Measurements from ENCODE around the gene NAA80. TPM values are rescaled to one million over a fixed set of nuclear protein-coding genes. Genes with fewer than 3 reads are reported as not detected.

The NAA80 gene, protein sequence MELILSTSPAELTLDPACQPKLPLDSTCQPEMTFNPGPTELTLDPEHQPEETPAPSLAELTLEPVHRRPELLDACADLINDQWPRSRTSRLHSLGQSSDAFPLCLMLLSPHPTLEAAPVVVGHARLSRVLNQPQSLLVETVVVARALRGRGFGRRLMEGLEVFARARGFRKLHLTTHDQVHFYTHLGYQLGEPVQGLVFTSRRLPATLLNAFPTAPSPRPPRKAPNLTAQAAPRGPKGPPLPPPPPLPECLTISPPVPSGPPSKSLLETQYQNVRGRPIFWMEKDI
- 5.1 to 7.9 TPM (median 7.0 TPM) in 5 replicates for total RNA-seq (2022; extraction: Qiagen RNA extraction)

DNA sequence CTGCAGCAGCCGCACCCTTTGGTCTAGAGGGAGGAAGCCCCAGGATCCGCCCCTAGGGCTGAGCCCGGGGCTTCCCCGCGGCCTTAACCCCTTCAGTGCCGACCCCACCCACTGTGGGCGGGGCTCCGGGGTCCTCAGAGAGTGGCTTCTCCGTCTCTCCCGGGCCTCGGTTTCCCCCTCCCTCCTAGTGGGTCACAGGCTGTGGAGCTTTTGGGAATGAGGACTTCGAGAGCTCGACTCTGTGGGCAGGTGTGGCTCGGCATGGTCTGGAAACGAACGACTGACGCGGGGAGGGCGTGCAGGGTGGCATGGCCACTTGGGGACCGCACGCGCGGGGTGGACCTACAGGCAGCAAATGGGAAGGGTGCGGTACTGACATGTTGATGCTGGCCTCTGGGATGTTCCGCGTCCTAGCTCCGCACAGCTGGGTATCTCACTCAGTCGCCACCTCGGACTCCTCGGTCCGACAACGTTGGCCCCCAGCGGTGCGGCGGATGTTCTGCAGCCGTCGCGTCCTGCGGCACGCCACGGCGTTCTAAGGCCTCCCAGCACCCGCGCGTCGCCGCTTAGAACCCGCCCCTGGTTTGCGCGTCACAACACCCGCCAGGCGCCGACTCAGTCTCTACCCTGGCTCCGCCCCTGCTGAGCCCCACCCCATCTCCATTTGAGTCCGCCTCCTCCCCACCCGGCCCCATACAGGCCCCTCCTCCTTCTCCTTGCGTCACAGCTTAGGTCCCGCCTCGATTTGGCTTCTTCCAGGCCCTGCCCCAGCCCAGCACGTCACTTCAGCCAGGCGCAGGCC is at the start of gene NAA80, which contains the start of gene HYAL3:
TSS of gene NAA80 (minus strand) at position 570 of the 802 bp plus-strand sequence. CDS start 1,942 bp downstream, outside the sequence.
TSS of gene HYAL3 (minus strand) at position 570 of the 802 bp plus-strand sequence. CDS start 3,803 bp downstream, outside the sequence.

DNA sequence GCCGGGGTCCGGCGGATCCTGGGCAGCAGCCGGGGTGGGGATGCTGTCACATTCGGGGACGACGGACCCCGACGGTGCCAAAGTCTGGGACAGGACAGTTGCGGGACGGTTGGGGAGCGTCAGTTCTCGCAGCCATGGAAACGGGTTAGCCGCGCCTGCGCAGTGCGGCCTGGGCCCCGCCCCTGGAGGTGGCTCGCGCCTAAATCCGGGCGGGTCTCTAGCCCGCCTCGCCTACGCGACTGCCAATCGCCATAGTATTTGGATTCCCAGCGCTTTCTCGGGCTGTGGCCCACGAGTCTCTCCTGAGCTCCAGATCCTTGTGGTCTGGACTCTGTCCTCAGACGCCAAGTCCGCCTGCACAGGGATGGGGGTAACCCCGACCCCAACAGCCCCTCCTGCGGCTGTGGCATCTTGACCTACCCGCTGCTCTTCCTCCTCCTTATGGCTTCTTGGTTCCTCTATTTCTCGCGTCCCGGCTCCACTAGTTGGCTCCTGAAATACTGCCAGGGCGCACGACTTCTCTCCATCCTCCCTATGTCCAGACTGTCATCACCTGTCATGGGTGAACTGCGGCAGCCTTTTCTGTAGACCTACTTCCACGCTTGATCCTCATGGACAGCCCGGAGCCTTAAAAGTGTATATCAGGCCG is 46.5 kb upstream of the NAA80 start, which contains the start of gene ZMYND10:
TSS of gene ZMYND10 (minus strand) at position 147 of the 649 bp plus-strand sequence. CDS start 153 bp downstream, outside the sequence.

DNA sequence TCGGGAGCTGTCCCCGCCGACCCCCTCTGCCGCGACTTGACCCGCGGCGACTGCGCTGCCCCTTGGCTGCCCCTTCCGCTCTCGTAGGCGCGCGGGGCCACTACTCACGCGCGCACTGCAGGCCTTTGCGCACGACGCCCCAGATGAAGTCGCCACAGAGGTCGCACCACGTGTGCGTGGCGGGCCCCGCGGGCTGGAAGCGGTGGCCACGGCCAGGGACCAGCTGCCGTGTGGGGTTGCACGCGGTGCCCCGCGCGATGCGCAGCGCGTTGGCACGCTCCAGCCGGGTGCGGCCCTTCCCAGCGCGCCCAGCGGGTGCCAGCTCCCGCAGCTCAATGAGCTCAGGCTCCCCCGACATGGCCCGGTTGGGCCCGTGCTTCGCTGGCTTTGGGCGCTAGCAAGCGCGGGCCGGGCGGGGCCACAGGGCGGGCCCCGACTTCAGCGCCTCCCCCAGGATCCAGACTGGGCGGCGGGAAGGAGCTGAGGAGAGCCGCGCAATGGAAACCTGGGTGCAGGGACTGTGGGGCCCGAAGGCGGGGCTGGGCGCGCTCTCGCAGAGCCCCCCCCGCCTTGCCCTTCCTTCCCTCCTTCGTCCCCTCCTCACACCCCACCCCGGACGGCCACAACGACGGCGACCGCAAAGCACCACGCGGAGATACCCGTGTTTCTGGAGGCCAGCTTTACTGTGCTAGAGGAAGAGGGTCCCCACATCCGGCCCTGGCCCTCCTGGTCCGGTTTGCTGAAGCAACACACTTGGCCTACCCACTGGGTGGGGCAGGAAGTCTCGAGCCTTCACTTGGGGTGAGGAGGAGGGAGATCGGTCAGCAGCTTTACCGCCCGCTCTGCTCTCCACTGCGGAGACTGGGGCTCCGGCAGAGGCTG is 41.5 kb upstream of the NAA80 start, which contains the start of gene RASSF1:
TSS of gene RASSF1 (minus strand) at position 389 of the 882 bp plus-strand sequence. CDS start at position 358, 31 bp downstream.

DNA sequence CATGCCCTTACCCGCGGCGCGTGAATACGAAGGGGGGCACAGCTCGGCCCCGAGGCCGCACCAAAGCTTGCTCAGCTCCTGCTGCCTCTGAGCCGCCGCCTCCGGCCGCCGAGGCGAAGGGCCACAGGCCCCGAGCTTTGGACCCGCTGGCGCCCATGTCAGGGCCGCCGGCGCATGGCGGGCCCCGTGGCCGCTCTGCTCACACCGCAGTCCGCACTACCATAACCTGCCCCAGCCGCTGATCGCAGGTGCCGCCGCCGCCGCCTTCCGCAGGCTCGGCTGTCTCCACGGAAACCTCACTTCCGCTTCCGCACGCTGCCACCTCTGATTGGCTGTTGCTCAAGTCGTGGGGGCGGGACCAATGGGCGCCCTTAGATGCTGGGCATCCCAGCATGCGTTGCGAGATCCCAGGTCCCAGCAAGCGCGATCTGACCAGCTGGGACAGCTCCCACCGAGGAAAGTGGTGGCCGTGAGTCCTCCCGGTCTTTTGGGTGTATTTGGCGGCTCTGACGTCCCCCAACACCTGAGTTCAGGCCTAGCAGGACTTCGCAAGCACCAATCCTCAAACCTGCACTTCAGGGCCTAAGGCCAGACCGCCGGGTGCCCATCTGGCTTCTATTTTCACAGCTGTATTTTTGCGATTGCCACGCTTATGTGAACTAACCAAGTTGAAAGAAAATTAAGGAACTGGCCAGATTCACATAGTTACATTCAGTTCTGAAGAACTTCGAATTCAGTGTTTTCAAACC is 28.9 kb upstream of the NAA80 start, which contains the start of gene TUSC2:
TSS of gene TUSC2 (minus strand) at position 281 of the 749 bp plus-strand sequence. CDS start at position 157, 124 bp downstream.

DNA sequence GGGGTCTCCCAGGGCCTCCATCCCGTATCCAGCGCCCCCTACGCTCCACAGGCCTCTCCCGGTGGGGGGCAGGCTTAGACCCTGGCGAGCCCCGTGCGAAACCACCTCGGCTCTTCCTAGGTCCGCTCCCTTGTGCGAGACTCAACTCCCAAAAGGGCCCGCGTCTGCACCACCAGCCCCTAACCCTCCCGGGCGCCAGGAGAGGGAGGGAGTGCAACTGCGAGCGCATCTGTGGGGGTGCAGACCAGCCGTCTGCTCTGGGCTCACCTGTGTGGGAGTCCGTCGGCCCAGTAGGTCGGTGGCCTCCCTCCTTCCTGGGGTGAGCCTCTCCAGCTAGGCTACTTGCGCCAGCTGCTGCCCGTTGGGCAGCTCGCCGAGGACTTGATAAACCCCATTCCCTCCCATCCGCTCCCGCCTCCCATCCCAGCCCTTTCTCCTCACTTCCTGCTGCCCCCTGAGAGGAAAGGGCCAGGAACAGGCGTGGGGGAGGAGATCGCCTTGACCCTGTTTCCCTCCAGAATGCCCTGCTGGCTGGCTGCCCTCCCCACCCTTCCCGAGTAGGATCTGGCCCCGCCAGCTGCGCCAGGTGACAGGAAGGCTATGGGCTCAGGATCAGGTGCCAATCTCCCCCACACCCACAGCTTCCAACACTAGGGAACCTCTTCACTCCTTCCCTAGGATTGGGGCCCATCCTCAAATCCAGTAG is 23.3 kb upstream of the NAA80 start, which contains the start of gene HYAL2:
TSS of gene HYAL2 (minus strand) at position 360 of the 706 bp plus-strand sequence. CDS start 2,256 bp downstream, outside the sequence.

DNA sequence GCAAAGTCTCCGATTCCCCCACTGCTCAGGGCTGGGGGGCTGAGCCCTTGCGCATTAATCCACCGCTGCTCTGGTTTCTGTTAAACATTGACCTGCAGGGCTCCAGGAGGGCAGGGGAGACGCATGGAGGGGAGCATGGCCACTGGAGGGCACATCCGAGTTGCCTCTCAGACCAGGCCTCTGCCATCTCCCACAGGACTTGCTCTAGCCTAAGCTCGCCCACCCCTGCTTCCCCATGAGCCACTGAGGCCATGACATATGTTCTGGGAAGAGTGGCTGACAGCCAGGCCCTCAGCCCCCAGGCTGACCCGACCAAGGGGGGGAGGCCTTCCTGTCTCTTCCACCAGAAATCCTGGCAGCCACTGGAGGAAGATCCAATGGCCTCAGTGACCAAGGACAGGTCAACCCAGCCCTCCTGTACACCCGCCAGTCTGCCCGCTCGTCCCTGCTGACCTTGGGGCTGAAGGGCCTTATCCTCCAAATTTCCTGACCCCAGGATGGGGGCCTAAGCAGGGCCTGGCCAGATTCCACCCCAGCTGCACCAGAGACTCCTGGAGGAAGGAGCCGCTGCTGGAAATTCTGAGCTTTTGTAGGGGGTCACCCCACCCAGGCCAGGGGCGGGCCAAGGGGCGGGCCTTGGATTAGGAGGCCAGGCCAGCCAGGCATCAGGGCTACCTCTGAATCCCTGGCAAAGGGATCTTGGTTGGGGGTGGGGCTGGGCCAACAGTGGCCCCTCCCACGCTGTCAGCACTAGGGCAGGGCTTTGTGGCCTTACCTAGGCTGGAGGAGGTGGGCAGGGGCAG is 4.0 kb upstream of the NAA80 start, which contains the start of gene HYAL1:
TSS of gene HYAL1 (minus strand) at position 562 of the 803 bp plus-strand sequence. CDS start 618 bp downstream, outside the sequence.

DNA sequence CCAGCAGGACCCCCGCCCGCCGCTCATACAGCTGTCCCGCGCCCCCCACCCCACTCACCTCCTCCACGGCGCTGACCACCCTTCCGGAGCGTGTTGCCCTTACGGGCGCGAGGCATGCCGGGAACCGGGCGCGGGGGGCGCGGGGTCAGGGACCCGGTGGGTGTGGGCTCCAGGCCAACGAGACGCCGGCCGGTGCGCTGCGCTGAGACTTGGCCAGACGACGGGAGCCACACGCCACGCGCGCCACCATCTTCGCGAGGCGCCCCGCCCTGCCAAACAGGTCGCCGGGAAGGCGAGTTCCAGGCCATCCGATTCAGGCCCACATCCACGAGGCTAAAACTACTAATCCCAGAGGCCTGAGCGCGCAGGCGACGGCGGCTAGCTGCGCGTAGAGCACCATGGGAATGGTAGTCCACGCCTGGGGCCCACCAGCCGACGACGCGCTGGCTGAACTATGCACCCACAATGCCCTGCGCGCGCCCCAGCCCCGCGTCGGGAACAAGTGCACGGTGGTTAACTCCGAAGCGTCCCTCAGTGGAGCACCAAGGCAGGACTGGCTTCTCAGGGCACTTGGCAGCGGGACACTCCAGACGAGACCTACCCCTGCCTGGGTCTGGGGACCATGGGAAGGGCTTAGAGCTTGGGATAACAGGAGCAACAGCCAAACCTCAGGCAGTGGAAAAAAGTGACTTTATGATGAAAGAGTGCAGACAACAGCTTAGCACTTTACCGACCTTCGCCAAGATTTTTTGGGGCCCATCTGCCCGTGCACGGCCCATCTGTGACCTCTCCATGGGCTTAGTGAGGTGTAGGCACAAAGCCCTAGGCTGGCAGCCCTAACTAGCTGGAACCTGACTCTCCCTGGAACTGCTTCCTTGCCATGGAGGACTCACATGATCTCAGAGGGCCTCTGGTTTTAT is 6.8 kb downstream of the NAA80 start, which contains the start of gene IFRD2:
TSS of gene IFRD2 (minus strand) at position 271 of the 920 bp plus-strand sequence. CDS start at position 116, 155 bp downstream.

DNA sequence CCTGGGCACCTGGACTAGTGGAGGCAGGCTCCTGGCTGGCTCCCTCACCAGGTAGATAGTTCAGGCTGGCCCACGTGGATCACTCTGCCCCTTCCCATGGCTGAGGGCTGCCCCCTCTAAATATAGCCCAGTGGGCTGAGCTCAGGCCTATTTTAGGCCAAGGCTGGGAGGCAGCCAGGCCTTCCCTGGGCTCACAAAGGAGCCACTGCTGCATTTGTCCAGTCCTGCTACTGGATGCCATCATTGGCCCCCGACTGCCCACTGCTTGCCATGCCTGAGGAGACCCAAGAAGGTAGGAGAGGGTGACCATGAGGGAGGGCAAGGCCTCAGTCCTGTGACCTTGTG is 20.4 kb downstream of the NAA80 start, which contains the start of gene LSMEM2:
TSS of gene LSMEM2 (plus strand) at position 208 of the 345 bp plus-strand sequence. CDS start at position 235, 27 bp downstream.

DNA sequence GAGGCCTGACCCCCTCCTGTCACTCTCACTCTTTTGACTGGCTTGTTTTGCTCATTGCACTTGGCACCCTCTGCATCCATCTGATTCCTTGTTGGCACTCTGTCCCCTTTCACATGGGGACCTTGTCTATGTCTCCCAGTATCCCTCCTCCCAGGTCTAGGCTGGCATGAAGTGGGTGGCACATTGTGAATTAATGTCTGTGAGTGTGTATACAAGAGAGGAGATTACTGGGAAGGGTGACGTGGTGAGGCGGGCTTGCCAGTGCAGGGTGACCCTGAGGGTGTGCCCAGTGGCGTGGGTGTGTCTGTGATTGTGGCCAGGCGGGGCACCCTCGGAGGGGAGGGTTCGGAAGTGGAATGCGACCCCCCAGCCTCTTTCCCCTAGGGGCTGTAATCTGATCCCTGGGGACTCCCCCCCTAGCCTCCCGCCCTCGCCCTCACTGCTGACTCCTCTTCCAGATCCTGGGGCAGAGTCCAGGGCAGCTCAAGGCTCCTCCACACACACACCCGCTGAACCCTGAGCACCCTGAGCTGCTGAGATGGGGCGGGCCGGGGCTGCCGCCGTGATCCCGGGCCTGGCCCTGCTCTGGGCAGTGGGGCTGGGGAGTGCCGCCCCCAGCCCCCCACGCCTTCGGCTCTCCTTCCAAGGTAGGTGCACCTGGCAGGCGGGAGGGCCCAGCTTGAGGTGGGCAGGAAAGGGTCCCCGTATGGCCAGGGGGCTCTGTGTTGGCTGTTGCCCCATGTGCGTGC is 30.3 kb downstream of the NAA80 start, which contains the start of gene SEMA3B:
TSS of gene SEMA3B (plus strand) at position 445 of the 749 bp plus-strand sequence. CDS start at position 539, 94 bp downstream.

Other genes with a start within 250 kb of the NAA80 start
- gene RBM5, start 210.5 kb downstream of the NAA80 start, total RNA-seq (2022; extraction: Qiagen RNA extraction): 28.7 to 33.8 TPM (median 33.2 TPM) in 5 replicates
- 14.4 to 21.6 TPM (median 19.7 TPM) in 5 replicates for gene SEMA3F, start 144.1 kb downstream of the NAA80 start, total RNA-seq (2022; extraction: Qiagen RNA extraction)
- gene GNAT1, start 107.8 kb downstream of the NAA80 start, total RNA-seq (2022; extraction: Qiagen RNA extraction): 0.05 to 0.25 TPM (median 0.22 TPM) in 3 of 5 replicates, not detected in the others
- gene SLC38A3, start 94.1 kb downstream of the NAA80 start, total RNA-seq (2022; extraction: Qiagen RNA extraction): 0.03 to 0.15 TPM (median 0.13 TPM) in 4 of 5 replicates, not detected in the other
- gene GNAI2, start 63.2 kb downstream of the NAA80 start, total RNA-seq (2022; extraction: Qiagen RNA extraction): 39.0 to 48.9 TPM (median 46.5 TPM) in 5 replicates
- 5.2 to 7.9 TPM (median 7.4 TPM) in 5 replicates for gene SEMA3B, start 30.3 kb downstream of the NAA80 start, total RNA-seq (2022; extraction: Qiagen RNA extraction)
- gene LSMEM2, start 20.3 kb downstream of the NAA80 start, total RNA-seq (2022; extraction: Qiagen RNA extraction): 0.11 to 0.13 TPM in 2 of 5 replicates, not detected in the others
- 71.9 to 93.3 TPM (median 89.3 TPM) in 5 replicates for gene IFRD2, start 7.0 kb downstream of the NAA80 start, total RNA-seq (2022; extraction: Qiagen RNA extraction)
- 7.2 to 9.7 TPM (median 9.5 TPM) in 5 replicates for gene HYAL3, start within 50 bp of the NAA80 start, total RNA-seq (2022; extraction: Qiagen RNA extraction)
- gene HYAL1, start 4.2 kb upstream of the NAA80 start, total RNA-seq (2022; extraction: Qiagen RNA extraction): 0.39 to 0.84 TPM (median 0.54 TPM) in 5 replicates
- gene HYAL2, start 23.3 kb upstream of the NAA80 start, total RNA-seq (2022; extraction: Qiagen RNA extraction): 24.2 to 33.6 TPM (median 30.5 TPM) in 5 replicates
- 24.6 to 42.8 TPM (median 35.7 TPM) in 5 replicates for gene TUSC2, start 28.8 kb upstream of the NAA80 start, total RNA-seq (2022; extraction: Qiagen RNA extraction)
- 15.1 to 20.7 TPM (median 19.5 TPM) in 5 replicates for gene RASSF1, start 41.4 kb upstream of the NAA80 start, total RNA-seq (2022; extraction: Qiagen RNA extraction)
- 0.91 to 1.8 TPM (median 1.2 TPM) in 5 replicates for gene ZMYND10, start 46.3 kb upstream of the NAA80 start, total RNA-seq (2022; extraction: Qiagen RNA extraction)
- 13.1 to 15.4 TPM (median 13.5 TPM) in 5 replicates for gene NPRL2, start 51.4 kb upstream of the NAA80 start, total RNA-seq (2022; extraction: Qiagen RNA extraction)
- 13.6 to 21.4 TPM (median 18.1 TPM) in 5 replicates for gene CYB561D2, start 51.5 kb upstream of the NAA80 start, total RNA-seq (2022; extraction: Qiagen RNA extraction)
- 41.1 to 49.8 TPM (median 48.6 TPM) in 5 replicates for gene TMEM115, start 60.1 kb upstream of the NAA80 start, total RNA-seq (2022; extraction: Qiagen RNA extraction)
- gene CACNA2D2, start 204.2 kb upstream of the NAA80 start, total RNA-seq (2022; extraction: Qiagen RNA extraction): 0.45 to 0.71 TPM (median 0.53 TPM) in 5 replicates